BLaER1 (cell line): ENCODE measurements around the gene NEUROG1.

Experiments
- H3K27ac ChIP-seq: shearing (Covaris generic); formaldehyde crosslinking; 2 replicates; pipeline ENCODE4 v1.8.1; 2022
- H3K27me3 ChIP-seq: shearing (Covaris generic); formaldehyde crosslinking; 2 replicates; pipeline ENCODE4 v1.8.1; 2022
- H3K36me3 ChIP-seq: shearing (Covaris generic); formaldehyde crosslinking; 2 replicates; pipeline ENCODE4 v1.8.1; 2022
- H3K4me1 ChIP-seq: shearing (Covaris generic); formaldehyde crosslinking; 2 replicates; pipeline ENCODE4 v1.8.1; 2022
- H3K4me2 ChIP-seq: shearing (Covaris generic); formaldehyde crosslinking; 2 replicates; pipeline ENCODE4 v1.8.1; 2022
- H3K4me3 ChIP-seq: shearing (Covaris generic); formaldehyde crosslinking; 2 replicates; pipeline ENCODE4 v1.8.1; 2022
- H3K9ac ChIP-seq: shearing (Covaris generic); formaldehyde crosslinking; 2 replicates; pipeline ENCODE4 v1.8.1; 2022
- H3K9me3 ChIP-seq: shearing (Covaris generic); formaldehyde crosslinking; 2 replicates; pipeline ENCODE4 v1.8.1; 2022
- H4K20me1 ChIP-seq: shearing (Covaris generic); formaldehyde crosslinking; 2 replicates; pipeline ENCODE4 v1.8.1; 2022
- Cebpa-rat ChIP-seq: shearing (Covaris generic); IDR thresholded peaks from 2 replicates; pipeline ENCODE4 v1.8.1; 2022

Gene NEUROG1

GRCh38 chr5:135489466-135490244 lies 46.1 kb downstream of the NEUROG1 start:
- no peaks in the 10 kb centered on the region for H3K36me3 ChIP-seq
- no peak for TF ChIP-seq Cebpa-rat
- no peak overlapping the region for H3K9ac ChIP-seq
- no peak overlapping the region for H3K27ac ChIP-seq
- H3K9me3 ChIP-seq: peaks cover 11% of the 10 kb centered on the region; the same call in 1 of the 2 replicates
- H3K4me3 ChIP-seq: peak overlapping the region; percentile 41
- peaks cover 94% of the 10 kb centered on the region for H3K27me3 ChIP-seq
- peak overlapping the region; percentile 66 for H3K4me2 ChIP-seq
- H4K20me1 ChIP-seq: peaks cover 37% of the 10 kb centered on the region
- H3K4me1 ChIP-seq: peaks cover 20% of the 10 kb centered on the region

GRCh38 chr5:135488727-135489465 lies 46.9 kb downstream of the NEUROG1 start:
- H3K36me3 ChIP-seq: no peaks in the 10 kb centered on the region
- peaks cover 37% of the 10 kb centered on the region for H4K20me1 ChIP-seq
- peak overlapping the region; percentile 41 for H3K4me3 ChIP-seq
- peak overlapping the region; percentile 66 for H3K4me2 ChIP-seq
- no peak for TF ChIP-seq Cebpa-rat
- H3K9ac ChIP-seq: no peak overlapping the region
- no peak overlapping the region for H3K27ac ChIP-seq
- H3K9me3 ChIP-seq: peaks cover 11% of the 10 kb centered on the region; the same call in 1 of the 2 replicates
- H3K4me1 ChIP-seq: peaks cover 20% of the 10 kb centered on the region
- peaks cover 86% of the 10 kb centered on the region for H3K27me3 ChIP-seq

GRCh38 chr5:135487839-135488514 lies 47.8 kb downstream of the NEUROG1 start:
- H3K27me3 ChIP-seq: peaks cover 77% of the 10 kb centered on the region

GRCh38 chr5:135487037-135487395 lies 48.7 kb downstream of the NEUROG1 start:
- Histone ChIP-seq H3K27ac (no peak overlapping the region), H3K36me3 (no peaks in the 10 kb centered on the region), H3K4me1 (peaks cover 20% of the 10 kb centered on the region), H3K4me2 (no peak overlapping the region), H3K27me3 (peaks cover 68% of the 10 kb centered on the region), H3K9me3 (peaks cover 11% of the 10 kb centered on the region; the same call in 1 of the 2 replicates), H3K9ac (no peak overlapping the region), H3K4me3 (no peak overlapping the region), H4K20me1 (peaks cover 37% of the 10 kb centered on the region)
- TF ChIP-seq Cebpa-rat: no peak

More at GRCh38 chr5:135487839-135488514, 47.8 kb downstream of the NEUROG1 start:
- no peaks in the 10 kb centered on the region for H3K36me3 ChIP-seq
- peaks cover 37% of the 10 kb centered on the region for H4K20me1 ChIP-seq
- peaks cover 20% of the 10 kb centered on the region for H3K4me1 ChIP-seq
- no peak for TF ChIP-seq Cebpa-rat
- peaks cover 11% of the 10 kb centered on the region; the same call in 1 of the 2 replicates for H3K9me3 ChIP-seq
- no peak overlapping the region for H3K9ac ChIP-seq
- no peak overlapping the region for H3K4me3 ChIP-seq
- no peak overlapping the region for H3K4me2 ChIP-seq
- no peak overlapping the region for H3K27ac ChIP-seq

- no peak for TF ChIP-seq Cebpa-rat
- Histone ChIP-seq H3K4me1 (peaks cover 20% of the 10 kb centered on the region), H3K36me3 (no peaks in the 10 kb centered on the region), H3K4me3 (no peak overlapping the region), H3K9me3 (peaks cover 11% of the 10 kb centered on the region; the same call in 1 of the 2 replicates), H3K9ac (no peak overlapping the region), H3K27ac (no peak overlapping the region), H4K20me1 (peaks cover 37% of the 10 kb centered on the region), H3K4me2 (no peak overlapping the region), H3K27me3 (peaks cover 61% of the 10 kb centered on the region)
Measured at GRCh38 chr5:135486131-135487036, 49.4 kb downstream of the NEUROG1 start.

- Histone ChIP-seq H3K36me3 (no peaks in the 10 kb centered on the region), H4K20me1 (peaks cover 21% of the 10 kb centered on the region), H3K9ac (no peak overlapping the region), H3K27me3 (peaks cover 44% of the 10 kb centered on the region), H3K4me1 (peaks cover 12% of the 10 kb centered on the region), H3K4me3 (no peak overlapping the region), H3K9me3 (no peaks in the 10 kb centered on the region), H3K27ac (no peak overlapping the region), H3K4me2 (no peak overlapping the region)
- no peak for TF ChIP-seq Cebpa-rat
Measured at GRCh38 chr5:135484674-135485086, 51.1 kb downstream of the NEUROG1 start.
